Right atrium auricular region (tissue), 2 donors: ENCODE measurements around the gene PKDCC. TPM values are rescaled to one million over a fixed set of nuclear protein-coding genes. Genes with fewer than 3 reads are reported as not detected.
"Not testable (repeated sequence)": the region's sequence is repeated elsewhere in the genome, so short reads cannot be mapped to it uniquely, and the experiment has no call there.

ENCODE experiments used
- DNase-seq: peaks from one replicate; pipeline ENCODE4 v3.0.0-alpha.2; 2019; ENCODE audit warnings: low spot score
- H3K27ac ChIP-seq, 2 donors: fragments of 200-600 bp; sonication (generic); 1 replicate in 1 of 2; 2 replicates in 1 of 2; pipeline ENCODE4 v1.5.1; 2016 to 2019
- H3K27me3 ChIP-seq, 2 donors: fragments of 200-600 bp; sonication (generic); one replicate each; pipeline versions ENCODE4 v1.5.1 to v1.6.0; 2017 to 2019
- H3K36me3 ChIP-seq: fragments of 200-600 bp; sonication (generic); one replicate; pipeline ENCODE4 v1.5.1; 2016
- H3K4me1 ChIP-seq, 2 donors: fragments of 200-600 bp; sonication (generic); one replicate each; pipeline versions ENCODE4 v1.5.1 to v1.6.0; 2017 to 2019
- H3K4me3 ChIP-seq, 2 donors: fragments of 200-600 bp; sonication (generic); 1 replicate in 1 of 2; 2 replicates in 1 of 2; pipeline ENCODE4 v1.5.1; 2017 to 2019; ENCODE audit warnings: mild to moderate bottlenecking in 1 of 2, moderate library complexity in 1 of 2
- H3K9me3 ChIP-seq, 2 donors: fragments of 200-600 bp; sonication (generic); one replicate each; pipeline ENCODE4 v1.5.1; 2019
- total RNA-seq, 2 donors: library from RNA; depleted of rRNA; stranded (reverse); fragments of >200 nt; gene quantifications; one replicate each; pipeline ENCODE4 v1.1.0, GENCODE V29; 2016
- TF ChIP-seq, protein P1 (sequence below), 2 donors: fragments of 200-600 bp; sonication (generic); IDR thresholded peaks; one replicate each; pipeline ENCODE4 v1.5.1; 2019; ENCODE audit warnings: antibody characterized with exemption in 2 of 2

Gene PKDCC
- total RNA-seq, 2 donors from 2014 or later: 66.0 to 128 TPM

DNA sequence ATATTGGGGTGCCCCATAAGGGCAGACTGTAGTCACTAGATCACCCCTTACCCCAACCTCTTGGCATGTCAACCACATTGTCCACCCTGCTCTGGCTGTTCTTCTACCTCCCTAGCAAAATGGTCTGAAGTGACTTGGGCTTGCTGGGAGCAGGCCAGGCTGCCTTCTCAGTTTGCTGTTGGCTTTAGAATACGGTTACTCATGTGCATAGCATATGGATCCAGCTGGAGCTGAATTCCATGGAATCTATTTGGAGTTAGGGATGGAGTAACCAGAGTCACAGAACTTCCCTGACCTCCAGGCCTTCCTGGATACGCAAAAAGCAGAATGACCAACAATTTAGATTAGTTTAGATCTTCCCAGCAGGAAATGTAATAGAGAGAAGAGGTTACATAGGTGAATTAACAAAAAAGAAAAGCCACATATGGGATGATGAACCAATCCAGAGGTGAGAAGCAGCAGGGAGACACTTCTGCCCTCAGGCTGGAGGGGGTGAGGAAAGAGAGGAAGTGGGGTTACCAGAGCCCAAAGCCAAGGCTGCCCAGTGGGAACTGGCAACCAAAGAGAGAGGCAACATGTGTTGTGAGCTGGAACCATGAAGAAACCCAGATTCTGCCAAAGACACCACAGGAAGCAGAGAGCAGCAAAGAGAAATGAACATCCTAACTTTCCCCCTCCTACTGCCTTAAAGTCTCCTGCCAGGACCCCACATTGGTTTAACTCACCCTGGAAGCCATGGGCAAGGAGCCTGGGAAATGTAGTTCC lies 26.1 kb downstream of the PKDCC start:
- H3K4me3 ChIP-seq: no peak overlapping the region
- DNase-seq: no peak
- H3K27me3 ChIP-seq: no peaks in the 10 kb centered on the region
- H3K27ac ChIP-seq: no peak overlapping the region
- H3K9me3 ChIP-seq: no peaks in the 10 kb centered on the region
- TF ChIP-seq, protein P1, sequence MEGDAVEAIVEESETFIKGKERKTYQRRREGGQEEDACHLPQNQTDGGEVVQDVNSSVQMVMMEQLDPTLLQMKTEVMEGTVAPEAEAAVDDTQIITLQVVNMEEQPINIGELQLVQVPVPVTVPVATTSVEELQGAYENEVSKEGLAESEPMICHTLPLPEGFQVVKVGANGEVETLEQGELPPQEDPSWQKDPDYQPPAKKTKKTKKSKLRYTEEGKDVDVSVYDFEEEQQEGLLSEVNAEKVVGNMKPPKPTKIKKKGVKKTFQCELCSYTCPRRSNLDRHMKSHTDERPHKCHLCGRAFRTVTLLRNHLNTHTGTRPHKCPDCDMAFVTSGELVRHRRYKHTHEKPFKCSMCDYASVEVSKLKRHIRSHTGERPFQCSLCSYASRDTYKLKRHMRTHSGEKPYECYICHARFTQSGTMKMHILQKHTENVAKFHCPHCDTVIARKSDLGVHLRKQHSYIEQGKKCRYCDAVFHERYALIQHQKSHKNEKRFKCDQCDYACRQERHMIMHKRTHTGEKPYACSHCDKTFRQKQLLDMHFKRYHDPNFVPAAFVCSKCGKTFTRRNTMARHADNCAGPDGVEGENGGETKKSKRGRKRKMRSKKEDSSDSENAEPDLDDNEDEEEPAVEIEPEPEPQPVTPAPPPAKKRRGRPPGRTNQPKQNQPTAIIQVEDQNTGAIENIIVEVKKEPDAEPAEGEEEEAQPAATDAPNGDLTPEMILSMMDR (IDR thresholded peaks at IDR 0.05): no peak
- no peaks in the 10 kb centered on the region for H3K36me3 ChIP-seq
- peaks cover 0 to 19% of the 10 kb centered on the region in 2 donors for H3K4me1 ChIP-seq

DNA sequence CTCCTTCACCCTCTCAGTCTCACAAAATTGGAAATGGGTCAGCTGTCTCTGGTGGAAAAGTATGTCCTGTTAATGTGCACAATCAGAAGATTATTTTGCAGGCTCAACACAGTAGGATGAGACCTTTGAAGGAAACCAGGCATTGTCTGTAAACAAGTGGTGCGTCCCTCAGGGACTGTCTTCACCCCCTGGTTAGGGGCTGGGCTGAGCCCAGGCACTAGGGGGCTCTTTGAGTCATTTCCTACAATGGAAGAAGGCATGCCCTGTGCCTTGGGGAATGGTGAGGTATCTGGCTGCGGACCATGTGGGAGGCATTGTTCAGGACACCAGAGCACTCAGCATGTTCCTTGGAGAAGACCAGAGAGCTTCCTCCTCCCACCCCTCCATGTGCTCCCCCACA lies 26.8 kb downstream of the PKDCC start:
- H3K27me3 ChIP-seq: no peaks in the 10 kb centered on the region
- TF ChIP-seq, protein P1 (IDR thresholded peaks at IDR 0.05): no peak
- H3K27ac ChIP-seq: no peak overlapping the region
- H3K4me3 ChIP-seq: no peak overlapping the region
- no peak for DNase-seq
- H3K9me3 ChIP-seq: no peaks in the 10 kb centered on the region
- no peaks in the 10 kb centered on the region for H3K36me3 ChIP-seq
- H3K4me1 ChIP-seq: peaks cover 0 to 19% of the 10 kb centered on the region in 2 donors

DNA sequence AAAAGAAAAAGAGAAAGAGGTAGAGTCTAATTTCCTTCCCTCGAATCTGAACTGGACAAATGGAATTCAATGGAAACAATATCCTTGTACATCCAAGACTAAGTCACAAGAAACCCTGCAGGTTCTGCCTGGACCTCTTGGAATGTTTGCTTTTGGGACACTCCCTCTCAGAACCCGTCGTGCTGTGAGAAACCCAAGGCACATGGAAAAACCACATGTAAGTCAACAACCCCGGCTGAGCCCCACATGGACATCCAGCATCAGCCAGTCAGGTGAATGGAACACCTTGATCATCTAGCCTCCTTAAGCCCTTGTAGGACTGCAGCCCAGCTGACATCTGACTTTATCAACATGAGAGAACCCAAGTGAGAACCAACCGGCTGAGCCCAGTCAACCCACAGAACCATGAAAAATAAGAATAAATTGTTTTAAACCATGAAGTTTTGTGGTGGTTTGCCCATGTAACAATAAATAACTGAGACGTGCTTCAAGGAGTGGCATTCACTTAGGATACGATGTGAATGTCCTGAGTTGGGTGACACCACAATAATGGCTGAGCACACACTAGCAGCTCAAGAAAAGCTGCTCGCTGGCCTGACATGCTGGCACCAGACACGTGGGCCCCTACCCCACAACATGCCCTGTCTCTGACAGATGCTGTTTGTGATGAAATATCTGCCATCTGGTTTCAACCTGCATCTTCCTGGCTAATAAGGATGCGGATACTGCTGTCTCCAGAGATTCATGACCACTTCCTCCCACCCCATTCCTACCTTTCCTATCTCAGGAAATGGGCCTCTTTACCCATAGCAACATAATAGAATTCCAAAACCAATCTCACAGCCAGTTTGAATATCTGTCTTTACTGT lies 28.8 kb downstream of the PKDCC start:
- TF ChIP-seq, protein P1 (IDR thresholded peaks at IDR 0.05): no peak
- Histone ChIP-seq H3K27me3 (no peaks in the 10 kb centered on the region), H3K27ac (no peak overlapping the region)

DNA sequence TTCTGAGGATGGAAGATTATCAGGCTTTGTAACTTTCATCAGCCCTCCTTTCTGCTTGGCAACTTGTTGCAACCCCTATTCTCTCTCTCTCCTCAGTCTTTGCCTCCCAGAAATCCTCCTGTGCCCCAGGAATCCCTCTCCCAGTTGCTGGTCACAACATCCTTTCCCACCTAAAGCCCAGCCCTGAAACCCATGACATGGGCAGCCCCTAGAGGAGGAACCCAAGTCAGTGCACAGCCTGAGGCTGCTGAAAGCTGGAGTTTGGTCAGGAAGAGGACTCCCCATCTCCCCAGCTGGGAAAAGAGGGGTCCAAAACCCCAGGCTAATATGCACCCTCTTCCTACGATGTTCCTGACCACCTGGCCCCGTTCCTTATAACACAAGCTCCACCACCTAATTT lies 29.5 kb downstream of the PKDCC start:
- no peak for DNase-seq
- Histone ChIP-seq H3K4me3 (no peak overlapping the region), H3K27me3 (no peaks in the 10 kb centered on the region), H3K4me1 (peaks cover 0 to 14% of the 10 kb centered on the region in 2 donors), H3K27ac (no peak overlapping the region), H3K9me3 (no peaks in the 10 kb centered on the region), H3K36me3 (no peaks in the 10 kb centered on the region)
- TF ChIP-seq, protein P1 (IDR thresholded peaks at IDR 0.05): peak in 1 of 2 donors; percentile 54

More for the DNA sequence above, 28.8 kb downstream of the PKDCC start:
- DNase-seq: no peak
- no peak overlapping the region for H3K4me3 ChIP-seq
- H3K36me3 ChIP-seq: no peaks in the 10 kb centered on the region
- no peaks in the 10 kb centered on the region for H3K9me3 ChIP-seq
- H3K4me1 ChIP-seq: peaks cover 0 to 19% of the 10 kb centered on the region in 2 donors

DNA sequence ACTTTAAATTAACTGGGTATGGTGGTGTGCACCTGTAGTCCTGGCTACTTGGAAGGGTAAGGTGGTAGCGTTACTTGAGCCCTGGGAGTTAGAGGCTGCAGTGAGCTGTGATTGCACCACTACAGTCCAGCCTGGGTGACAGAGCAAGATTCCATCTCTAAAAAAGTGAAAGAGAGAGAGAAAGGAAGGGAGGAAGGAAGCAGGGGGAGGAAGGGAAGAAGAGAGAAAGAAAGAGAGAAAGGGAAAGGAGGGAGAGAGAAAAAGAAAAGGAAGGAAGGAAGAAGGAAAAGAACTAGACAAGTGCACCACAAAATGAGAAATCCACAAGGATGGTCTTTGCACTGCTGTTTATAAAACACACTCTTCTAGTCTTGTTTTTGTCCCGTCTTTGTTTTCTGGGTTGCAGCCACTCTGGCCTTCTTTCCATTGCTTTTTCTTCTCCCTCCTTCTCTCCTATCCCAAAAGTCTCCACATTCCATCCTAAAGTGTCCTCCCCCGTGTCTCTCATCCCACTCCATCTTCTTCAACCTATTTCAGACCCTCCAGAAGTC lies 32.0 kb downstream of the PKDCC start:
- no peaks in the 10 kb centered on the region for H3K9me3 ChIP-seq
- H3K36me3 ChIP-seq: no peaks in the 10 kb centered on the region
- TF ChIP-seq, protein P1 (IDR thresholded peaks at IDR 0.05): no peak
- no peak overlapping the region for H3K4me3 ChIP-seq
- no peak overlapping the region for H3K27ac ChIP-seq
- no peaks in the 10 kb centered on the region for H3K27me3 ChIP-seq
- peaks cover 0 to 13% of the 10 kb centered on the region in 2 donors for H3K4me1 ChIP-seq
- no peak for DNase-seq

DNA sequence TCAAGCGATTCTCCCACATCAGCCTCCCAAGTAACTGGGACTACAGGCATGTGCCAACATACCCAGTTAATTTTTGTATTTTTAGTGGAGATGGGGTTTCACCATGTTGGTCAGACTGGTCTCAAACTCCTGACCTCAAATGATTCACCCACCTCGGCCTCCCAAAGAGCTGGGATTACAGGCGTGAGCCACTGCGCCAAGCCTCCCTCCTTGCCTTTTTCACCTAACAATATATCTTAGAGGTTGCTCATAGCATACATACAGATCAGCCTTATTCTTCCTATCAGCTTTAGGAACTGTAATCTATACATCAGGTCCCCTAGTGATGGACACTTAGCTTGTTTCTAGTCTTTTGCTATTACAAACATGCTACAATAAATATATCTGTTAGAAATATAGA lies 33.3 kb downstream of the PKDCC start:
- not testable (repeated sequence) for H3K36me3 ChIP-seq, DNase-seq, H3K27me3 ChIP-seq, H3K27ac ChIP-seq, H3K4me3 ChIP-seq, H3K9me3 ChIP-seq
- H3K4me1 ChIP-seq: peaks cover 0 to 14% of the 10 kb centered on the region in 2 donors
